Measurements from ENCODE around the gene ENTHD1.

The ENTHD1 gene, protein sequence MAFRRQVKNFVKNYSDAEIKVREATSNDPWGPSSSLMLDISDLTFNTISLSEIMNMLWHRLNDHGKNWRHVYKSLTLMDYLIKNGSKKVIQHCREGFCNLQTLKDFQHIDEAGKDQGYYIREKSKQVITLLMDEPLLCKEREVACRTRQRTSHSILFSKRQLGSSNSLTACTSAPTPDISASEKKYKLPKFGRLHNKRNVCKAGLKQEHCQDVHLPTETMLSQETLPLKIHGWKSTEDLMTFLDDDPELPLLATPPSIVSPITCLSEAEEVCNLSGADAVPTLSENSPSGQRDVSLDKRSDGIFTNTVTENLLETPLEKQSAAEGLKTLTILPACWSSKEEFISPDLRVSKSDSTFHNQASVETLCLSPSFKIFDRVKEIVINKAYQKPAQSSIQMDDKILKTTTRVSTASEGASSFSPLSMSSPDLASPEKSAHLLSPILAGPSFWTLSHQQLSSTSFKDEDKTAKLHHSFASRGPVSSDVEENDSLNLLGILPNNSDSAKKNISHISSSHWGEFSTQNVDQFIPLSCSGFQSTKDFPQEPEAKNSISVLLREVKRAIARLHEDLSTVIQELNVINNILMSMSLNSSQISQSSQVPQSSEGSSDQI

DNA sequence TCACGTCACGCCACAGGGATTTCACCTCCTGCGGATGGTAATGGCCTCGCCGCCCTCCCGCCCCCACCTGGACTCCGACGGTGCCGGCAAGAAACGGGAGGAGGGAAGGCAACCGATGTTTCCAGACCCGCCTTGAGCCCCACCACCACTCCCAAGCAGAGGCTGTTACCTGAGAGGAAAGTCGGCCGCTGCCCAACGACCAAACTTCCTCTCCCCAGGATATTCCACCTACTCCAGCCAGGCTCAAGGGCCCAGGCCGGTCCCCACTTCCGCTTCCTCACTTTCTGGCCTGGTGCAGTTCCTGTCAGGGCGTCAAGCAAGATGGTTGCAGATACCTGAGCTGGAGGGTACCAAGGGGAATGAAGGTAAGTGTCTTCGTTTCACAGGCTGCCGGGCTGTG lies at the start of gene ENTHD1:
ENTHD1 (minus strand) TSS at position 235 of the 400 bp plus-strand sequence. CDS start 6,012 bp downstream, outside the sequence.
- TF ChIP-seq ZBTB7A (IDR thresholded peaks at IDR 0.05; ENCODE audit: low read depth) (no peak), EP300 (IDR thresholded peaks at IDR 0.05; ENCODE audit: borderline replicate concordance) (no peak), CEBPB (IDR thresholded peaks at IDR 0.05) (no peak), NFIC (IDR thresholded peaks at IDR 0.05) (no peak), EGR1 (IDR thresholded peaks at IDR 0.05) (no peak), CREB1 (IDR thresholded peaks at IDR 0.05; ENCODE audit: low read depth) (no peak), TAF1 (IDR thresholded peaks at IDR 0.05; ENCODE audit: low read depth) (no peak), YY1 (IDR thresholded peaks at IDR 0.05; ENCODE audit: low read depth) (no peak)
- TF ChIP-seq, protein P1, sequence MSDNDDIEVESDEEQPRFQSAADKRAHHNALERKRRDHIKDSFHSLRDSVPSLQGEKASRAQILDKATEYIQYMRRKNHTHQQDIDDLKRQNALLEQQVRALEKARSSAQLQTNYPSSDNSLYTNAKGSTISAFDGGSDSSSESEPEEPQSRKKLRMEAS (IDR thresholded peaks at IDR 0.05), result no peak

DNA sequence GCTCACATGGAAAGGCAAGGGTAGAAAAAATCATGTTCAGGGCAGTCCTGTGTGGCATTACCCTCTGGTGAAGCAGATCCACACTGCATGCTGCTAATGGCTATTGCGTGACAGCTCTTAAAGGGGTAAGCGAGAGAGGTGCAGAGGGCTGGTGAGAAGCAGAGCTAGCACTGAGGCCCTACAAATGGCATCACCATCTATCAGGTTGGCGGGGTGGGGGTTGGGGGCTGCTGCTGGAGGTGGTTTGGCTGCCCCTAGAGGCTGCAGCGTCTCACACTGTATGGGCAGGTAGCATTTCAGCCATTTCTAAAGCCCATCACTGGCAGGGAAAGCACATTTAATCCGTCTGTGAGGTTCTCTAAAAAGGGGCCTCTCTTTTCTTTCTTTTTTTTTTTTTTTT lies 49.8 kb upstream of the ENTHD1 start:
- TF ChIP-seq, protein P2, sequence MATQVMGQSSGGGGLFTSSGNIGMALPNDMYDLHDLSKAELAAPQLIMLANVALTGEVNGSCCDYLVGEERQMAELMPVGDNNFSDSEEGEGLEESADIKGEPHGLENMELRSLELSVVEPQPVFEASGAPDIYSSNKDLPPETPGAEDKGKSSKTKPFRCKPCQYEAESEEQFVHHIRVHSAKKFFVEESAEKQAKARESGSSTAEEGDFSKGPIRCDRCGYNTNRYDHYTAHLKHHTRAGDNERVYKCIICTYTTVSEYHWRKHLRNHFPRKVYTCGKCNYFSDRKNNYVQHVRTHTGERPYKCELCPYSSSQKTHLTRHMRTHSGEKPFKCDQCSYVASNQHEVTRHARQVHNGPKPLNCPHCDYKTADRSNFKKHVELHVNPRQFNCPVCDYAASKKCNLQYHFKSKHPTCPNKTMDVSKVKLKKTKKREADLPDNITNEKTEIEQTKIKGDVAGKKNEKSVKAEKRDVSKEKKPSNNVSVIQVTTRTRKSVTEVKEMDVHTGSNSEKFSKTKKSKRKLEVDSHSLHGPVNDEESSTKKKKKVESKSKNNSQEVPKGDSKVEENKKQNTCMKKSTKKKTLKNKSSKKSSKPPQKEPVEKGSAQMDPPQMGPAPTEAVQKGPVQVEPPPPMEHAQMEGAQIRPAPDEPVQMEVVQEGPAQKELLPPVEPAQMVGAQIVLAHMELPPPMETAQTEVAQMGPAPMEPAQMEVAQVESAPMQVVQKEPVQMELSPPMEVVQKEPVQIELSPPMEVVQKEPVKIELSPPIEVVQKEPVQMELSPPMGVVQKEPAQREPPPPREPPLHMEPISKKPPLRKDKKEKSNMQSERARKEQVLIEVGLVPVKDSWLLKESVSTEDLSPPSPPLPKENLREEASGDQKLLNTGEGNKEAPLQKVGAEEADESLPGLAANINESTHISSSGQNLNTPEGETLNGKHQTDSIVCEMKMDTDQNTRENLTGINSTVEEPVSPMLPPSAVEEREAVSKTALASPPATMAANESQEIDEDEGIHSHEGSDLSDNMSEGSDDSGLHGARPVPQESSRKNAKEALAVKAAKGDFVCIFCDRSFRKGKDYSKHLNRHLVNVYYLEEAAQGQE (IDR thresholded peaks at IDR 0.05; ENCODE audit: low read depth), result no peak
- TF ChIP-seq CEBPB (IDR thresholded peaks at IDR 0.05), result no peak
- TF ChIP-seq TCF12 (IDR thresholded peaks at IDR 0.05; ENCODE audit: low read depth), result no peak
- no peak for TF ChIP-seq RAD21 (IDR thresholded peaks at IDR 0.05; ENCODE audit: low read depth)
- TF ChIP-seq YY1 (IDR thresholded peaks at IDR 0.05; ENCODE audit: low read depth), result no peak
- no peak for TF ChIP-seq ZBTB7A (IDR thresholded peaks at IDR 0.05; ENCODE audit: low read depth)
- TF ChIP-seq NFIC (IDR thresholded peaks at IDR 0.05), result no peak
- no peak for TF ChIP-seq EP300 (IDR thresholded peaks at IDR 0.05; ENCODE audit: borderline replicate concordance)
- no peak for TF ChIP-seq FOXM1 (IDR thresholded peaks at IDR 0.05; ENCODE audit: borderline replicate concordance, low read depth)
- TF ChIP-seq, protein P1 (IDR thresholded peaks at IDR 0.05), result no peak

DNA sequence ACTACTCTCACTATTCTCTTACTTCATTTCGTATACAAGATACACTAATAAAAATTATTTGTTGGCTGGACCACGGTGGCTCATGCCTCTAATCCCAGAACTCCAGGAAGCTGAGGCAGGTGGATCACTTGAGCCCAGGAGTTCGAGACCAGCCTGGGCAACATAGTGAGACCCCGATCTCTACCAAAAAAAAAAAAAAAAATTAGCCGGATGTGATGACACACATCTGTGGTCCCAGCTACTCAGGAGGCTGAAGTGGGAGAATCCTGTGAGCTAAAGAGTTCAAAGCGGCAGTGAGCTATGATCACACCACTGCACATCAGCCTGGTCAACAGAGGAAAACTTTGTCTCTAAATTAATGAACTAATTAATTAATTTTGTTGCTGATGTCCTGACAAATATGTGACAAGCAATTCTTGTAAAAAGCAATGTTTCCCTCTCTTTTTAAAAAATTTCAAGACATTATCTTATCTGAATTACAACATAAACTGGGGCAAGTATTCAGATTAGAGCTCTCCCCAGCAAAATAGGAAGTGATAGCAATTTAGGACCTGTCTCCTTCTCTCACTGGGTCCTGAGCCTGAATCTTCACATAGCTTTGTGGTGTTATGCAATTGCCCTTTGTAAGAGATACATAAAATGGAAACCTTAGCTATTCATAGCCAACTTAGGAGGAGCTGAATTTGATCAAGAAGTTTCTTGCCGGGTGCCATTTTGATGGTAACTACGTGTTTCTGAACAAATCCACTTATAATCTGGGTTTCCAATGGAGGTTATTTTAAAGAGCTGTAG lies 49.1 kb upstream of the ENTHD1 start:
- TF ChIP-seq, protein P1 (IDR thresholded peaks at IDR 0.05), result no peak
- TF ChIP-seq RAD21 (IDR thresholded peaks at IDR 0.05; ENCODE audit: low read depth), result no peak
- TF ChIP-seq, protein P2 (IDR thresholded peaks at IDR 0.05; ENCODE audit: low read depth), result no peak
- no peak for TF ChIP-seq CREB1 (IDR thresholded peaks at IDR 0.05; ENCODE audit: low read depth)
- TF ChIP-seq FOXM1 (IDR thresholded peaks at IDR 0.05; ENCODE audit: borderline replicate concordance, low read depth), result no peak
- TF ChIP-seq CEBPB (IDR thresholded peaks at IDR 0.05), result no peak

DNA sequence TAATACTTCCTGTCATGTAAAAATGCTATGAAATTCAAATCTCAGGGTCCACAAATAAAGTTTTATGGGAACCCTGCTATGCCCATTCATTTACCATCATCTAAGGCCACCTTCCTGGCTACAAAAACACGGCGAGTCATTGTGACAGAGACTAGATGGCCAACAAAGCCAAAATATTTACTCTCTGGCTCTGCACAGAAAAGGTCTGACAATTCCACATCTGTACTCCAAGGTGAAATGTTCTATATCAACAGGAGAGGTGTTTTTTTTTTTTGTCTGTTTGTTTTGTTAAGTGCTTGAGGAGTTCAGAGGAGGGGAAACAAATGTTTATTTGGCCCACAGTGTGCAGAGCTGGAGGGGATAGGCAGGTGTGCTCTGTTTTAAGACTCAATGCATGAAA lies 48.0 kb upstream of the ENTHD1 start:
- TF ChIP-seq RAD21 (IDR thresholded peaks at IDR 0.05; ENCODE audit: low read depth) (no peak), CEBPB (IDR thresholded peaks at IDR 0.05) (no peak), NFIC (IDR thresholded peaks at IDR 0.05) (no peak), FOXM1 (IDR thresholded peaks at IDR 0.05; ENCODE audit: borderline replicate concordance, low read depth) (no peak), ZBTB7A (IDR thresholded peaks at IDR 0.05; ENCODE audit: low read depth) (no peak), CREB1 (IDR thresholded peaks at IDR 0.05; ENCODE audit: low read depth) (no peak), YY1 (IDR thresholded peaks at IDR 0.05; ENCODE audit: low read depth) (no peak), TCF12 (IDR thresholded peaks at IDR 0.05; ENCODE audit: low read depth) (no peak), TEAD4 (IDR thresholded peaks at IDR 0.05) (no peak), EGR1 (IDR thresholded peaks at IDR 0.05) (no peak), TAF1 (IDR thresholded peaks at IDR 0.05; ENCODE audit: low read depth) (no peak), EP300 (IDR thresholded peaks at IDR 0.05; ENCODE audit: borderline replicate concordance) (no peak)
- TF ChIP-seq, protein P2 (IDR thresholded peaks at IDR 0.05; ENCODE audit: low read depth), result no peak
- TF ChIP-seq, protein P1 (IDR thresholded peaks at IDR 0.05), result no peak
- TF ChIP-seq, protein P3, sequence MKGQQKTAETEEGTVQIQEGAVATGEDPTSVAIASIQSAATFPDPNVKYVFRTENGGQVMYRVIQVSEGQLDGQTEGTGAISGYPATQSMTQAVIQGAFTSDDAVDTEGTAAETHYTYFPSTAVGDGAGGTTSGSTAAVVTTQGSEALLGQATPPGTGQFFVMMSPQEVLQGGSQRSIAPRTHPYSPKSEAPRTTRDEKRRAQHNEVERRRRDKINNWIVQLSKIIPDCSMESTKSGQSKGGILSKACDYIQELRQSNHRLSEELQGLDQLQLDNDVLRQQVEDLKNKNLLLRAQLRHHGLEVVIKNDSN (IDR thresholded peaks at IDR 0.05), result no peak
